ENCODE data around the gene FAM209A. TPM values are rescaled to one million over a fixed set of nuclear protein-coding genes. Genes with fewer than 3 reads are reported as not detected.
"Not testable (repeated sequence)": the region's sequence is repeated elsewhere in the genome, so short reads cannot be mapped to it uniquely, and the experiment has no call there.

The FAM209A gene
- not detected for total RNA-seq (ENCODE audit: unreplicated experiment)
- long read RNA-seq, partial matches to known transcripts = 0 of 2 reads
- long read RNA-seq, other reads (novel, unspliced or antisense) = 2 of 2 reads

- not testable (repeated sequence) for H3K27ac Mint-ChIP-seq (ENCODE audit: unreplicated experiment); H3K9me3 Mint-ChIP-seq (ENCODE audit: unreplicated experiment); H3K4me3 Mint-ChIP-seq (ENCODE audit: unreplicated experiment); H3K27me3 Mint-ChIP-seq (ENCODE audit: unreplicated experiment); H3K4me1 Mint-ChIP-seq (ENCODE audit: low read depth, unreplicated experiment); DNase-seq
- H3K36me3 Mint-ChIP-seq (ENCODE audit: unreplicated experiment) = peaks cover 16% of the 10 kb centered on the region
Observed at GRCh38 chr20:56524444-56524843, at the start of gene FAM209A. Gene FAM209A (plus strand): TSS chr20:56524744. CDS start chr20:56524809, 65 bp downstream.

- no peak for DNase-seq
- H3K4me3 Mint-ChIP-seq (ENCODE audit: unreplicated experiment) = no peak overlapping the region
- peaks cover 3% of the 10 kb centered on the region for H3K27me3 Mint-ChIP-seq (ENCODE audit: unreplicated experiment)
- no peaks in the 10 kb centered on the region for H3K4me1 Mint-ChIP-seq (ENCODE audit: low read depth, unreplicated experiment)
- H3K9me3 Mint-ChIP-seq (ENCODE audit: unreplicated experiment) = no peaks in the 10 kb centered on the region
- TF ChIP-seq CTCF (IDR thresholded peaks at IDR 0.05; ENCODE audit: partially characterized antibody, unreplicated experiment) = no peak
- peaks cover 6% of the 10 kb centered on the region for H3K36me3 Mint-ChIP-seq (ENCODE audit: unreplicated experiment)
- no peak overlapping the region for H3K27ac Mint-ChIP-seq (ENCODE audit: unreplicated experiment)
Observed at GRCh38 chr20:56483970-56484369, 40.6 kb upstream of the FAM209A start.

GRCh38 chr20:56487216-56487615, 37.3 kb upstream of the FAM209A start:
- no peaks in the 10 kb centered on the region for H3K9me3 Mint-ChIP-seq (ENCODE audit: unreplicated experiment)
- no peaks in the 10 kb centered on the region for H3K4me1 Mint-ChIP-seq (ENCODE audit: low read depth, unreplicated experiment)
- H3K27me3 Mint-ChIP-seq (ENCODE audit: unreplicated experiment) = peaks cover 3% of the 10 kb centered on the region
- no peak for DNase-seq
- H3K4me3 Mint-ChIP-seq (ENCODE audit: unreplicated experiment) = no peak overlapping the region
- TF ChIP-seq CTCF (IDR thresholded peaks at IDR 0.05; ENCODE audit: partially characterized antibody, unreplicated experiment) = no peak
- H3K27ac Mint-ChIP-seq (ENCODE audit: unreplicated experiment) = no peak overlapping the region
- H3K36me3 Mint-ChIP-seq (ENCODE audit: unreplicated experiment) = no peaks in the 10 kb centered on the region

- no peak for DNase-seq
- Mint-ChIP-seq H3K27me3 (ENCODE audit: unreplicated experiment) (peaks cover 3% of the 10 kb centered on the region), H3K4me1 (ENCODE audit: low read depth, unreplicated experiment) (no peaks in the 10 kb centered on the region), H3K9me3 (ENCODE audit: unreplicated experiment) (no peaks in the 10 kb centered on the region), H3K4me3 (ENCODE audit: unreplicated experiment) (no peak overlapping the region), H3K27ac (ENCODE audit: unreplicated experiment) (no peak overlapping the region), H3K36me3 (ENCODE audit: unreplicated experiment) (no peaks in the 10 kb centered on the region)
- no peak for TF ChIP-seq CTCF (IDR thresholded peaks at IDR 0.05; ENCODE audit: partially characterized antibody, unreplicated experiment)
Observed at GRCh38 chr20:56488566-56488965, 36.0 kb upstream of the FAM209A start.

- TF ChIP-seq CTCF (IDR thresholded peaks at IDR 0.05; ENCODE audit: partially characterized antibody, unreplicated experiment) = no peak
- H3K9me3 Mint-ChIP-seq (ENCODE audit: unreplicated experiment) = peaks cover 2% of the 10 kb centered on the region
- H3K4me3 Mint-ChIP-seq (ENCODE audit: unreplicated experiment) = no peak overlapping the region
- H3K36me3 Mint-ChIP-seq (ENCODE audit: unreplicated experiment) = peaks cover 7% of the 10 kb centered on the region
- no peaks in the 10 kb centered on the region for H3K27me3 Mint-ChIP-seq (ENCODE audit: unreplicated experiment)
- no peak overlapping the region for H3K27ac Mint-ChIP-seq (ENCODE audit: unreplicated experiment)
- DNase-seq = no peak
- peaks cover 14% of the 10 kb centered on the region for H3K4me1 Mint-ChIP-seq (ENCODE audit: low read depth, unreplicated experiment)
Observed at GRCh38 chr20:56501116-56501515, 23.4 kb upstream of the FAM209A start.
